HCT116 (cell line): ENCODE measurements around the gene ST8SIA2. TPM values are rescaled to one million over a fixed set of nuclear protein-coding genes. Genes with fewer than 3 reads are reported as not detected.

ENCODE experiments used
- ATAC-seq: fragments of 200-7000 bp; cut with Tn5 transposase; 2 replicates; pipeline ENCODE4 v1.9.1; 2020; ENCODE audit warnings: mild to moderate bottlenecking, moderate library complexity
- BruUV-seq: library from RNA; stranded (reverse); fragments of 400-500 nt; replicated peaks from 2 replicates; lab custom pipeline; 2021; lab: Mats Ljungman, UMichigan
- CTCF ChIA-PET: fragments of 300-600 bp; sonication (Branson Sonifier 250); formaldehyde crosslinking; loops from one replicate; lab custom pipeline; 2021; ENCODE audit warnings: antibody characterized with exemption; lab: Charles Lee
- POLR2A ChIA-PET: fragments of 300-600, 350-600 bp; sonication (Branson Sonifier 250); formaldehyde crosslinking; loops from one replicate; lab custom pipeline; 2021; ENCODE audit warnings: antibody characterized with exemption; lab: Charles Lee
- RAD21 ChIA-PET, 2 experiments: fragments of 300-600 bp; sonication (Branson Sonifier 250); formaldehyde crosslinking; loops; one replicate each; lab custom pipeline; 2023; ENCODE audit warnings: low total read pairs in 2 of 2; ENCODE audit not compliant: uncharacterized antibody in 2 of 2, unreplicated experiment in 2 of 2, low non-redundant PET in 1 of 2; lab: Charles Lee
- DNase-seq: peaks from one replicate; pipeline ENCODE4 v3.0.0-alpha.2; 2010; ENCODE audit warnings: low read depth, low spot score
- H2AFZ ChIP-seq: fragments of 200-600 bp; shearing (Covaris generic), sonication (generic); 2 replicates; pipeline ENCODE4 v1.6.1; 2017; ENCODE audit warnings: low read depth, mixed run types, mixed read lengths, antibody characterized with exemption, low read length; ENCODE audit not compliant: poor library complexity, severe bottlenecking
- H3K27ac ChIP-seq: 2 replicates; pipeline ENCODE4 v1.5.1; 2012; ENCODE audit warnings: low read depth, low read length
- H3K27me3 ChIP-seq: fragments of 200-600 bp; sonication (generic); 2 replicates; pipeline ENCODE4 v1.6.1; 2016; ENCODE audit warnings: mixed run types, low read length, mixed read lengths; ENCODE audit not compliant: insufficient read depth
- H3K36me3 ChIP-seq, 2 experiments: fragments of 200-500 bp in 1 of 2; fragments of 200-600 bp in 1 of 2; sonication (Bioruptor generic) in 1 of 2; sonication (generic) in 1 of 2; 2 replicates each; pipeline versions ENCODE4 v1.5.1 to v1.6.1; 2014 to 2016; ENCODE audit warnings: low read length in 2 of 2, inconsistent platforms in 1 of 2, mixed read lengths in 1 of 2, mixed run types in 1 of 2; ENCODE audit not compliant: insufficient read depth in 2 of 2, control insufficient read depth in 1 of 2
- H3K4me1 ChIP-seq, 2 experiments: fragments of 200-600 bp in 1 of 2; sonication (generic) in 1 of 2; 2 replicates each; pipeline versions ENCODE4 v1.5.1 to v1.6.1; 2012 to 2017; ENCODE audit warnings: low read length in 2 of 2, inconsistent platforms in 1 of 2, mild to moderate bottlenecking in 1 of 2, mixed read lengths in 1 of 2, mixed run types in 1 of 2, moderate library complexity in 1 of 2; ENCODE audit not compliant: insufficient read depth in 2 of 2, control insufficient read depth in 1 of 2
- H3K4me2 ChIP-seq: fragments of 200-600 bp; sonication (generic); 2 replicates; pipeline ENCODE4 v1.6.1; 2017; ENCODE audit warnings: mixed run types, low read length, mixed read lengths
- H3K4me3 ChIP-seq, 2 experiments: fragments of 200-600 bp in 1 of 2; sonication (generic) in 1 of 2; replicated peaks in 1 of 2; 2 replicates each; pipeline ENCODE4 v1.5.1; 2011 to 2016; ENCODE audit warnings: low read length in 2 of 2, control low read depth in 1 of 2, low read depth in 1 of 2, mild to moderate bottlenecking in 1 of 2, mixed read lengths in 1 of 2, mixed run types in 1 of 2
- H3K79me2 ChIP-seq: fragments of 200-600 bp; sonication (generic); 2 replicates; pipeline ENCODE4 v1.6.1; 2017; ENCODE audit warnings: mild to moderate bottlenecking, mixed run types, low read length, moderate library complexity, mixed read lengths; ENCODE audit not compliant: insufficient read depth
- H3K9ac ChIP-seq: fragments of 200-600 bp; sonication (generic); 2 replicates; pipeline ENCODE4 v1.6.1; 2016; ENCODE audit warnings: low read length, mixed read lengths
- H3K9me2 ChIP-seq: fragments of 200-600 bp; sonication (generic), shearing (Covaris generic); 2 replicates; pipeline ENCODE4 v1.6.1; 2017; ENCODE audit warnings: mixed run types, mild to moderate bottlenecking, moderate library complexity; ENCODE audit not compliant: insufficient read depth
- H3K9me3 ChIP-seq, 2 experiments: fragments of 200-500 bp in 1 of 2; fragments of 200-600 bp in 1 of 2; sonication (Bioruptor generic) in 1 of 2; sonication (generic) in 1 of 2; 2 replicates each; pipeline ENCODE4 v1.6.1; 2014 to 2017; ENCODE audit warnings: low read length in 2 of 2, mixed read lengths in 2 of 2, inconsistent platforms in 1 of 2, low read depth in 1 of 2, mild to moderate bottlenecking in 1 of 2, mixed run types in 1 of 2, moderate library complexity in 1 of 2; ENCODE audit not compliant: control insufficient read depth in 1 of 2, insufficient read depth in 1 of 2
- H4K20me1 ChIP-seq: fragments of 200-600 bp; sonication (generic), shearing (Covaris generic); 2 replicates; pipeline ENCODE4 v1.6.1; 2017; ENCODE audit warnings: mixed run types, mild to moderate bottlenecking, moderate library complexity; ENCODE audit not compliant: insufficient read depth
- EGR1 ChIP-seq: IDR thresholded peaks from 2 replicates; pipeline ENCODE4 v1.6.1; 2012; ENCODE audit warnings: low read depth
- EZH2phosphoT487 ChIP-seq: fragments of 200-600 bp; IDR thresholded peaks from 2 replicates; pipeline ENCODE4 v1.6.1; 2018; ENCODE audit warnings: antibody characterized with exemption, borderline replicate concordance
- POLR2AphosphoS5 ChIP-seq: IDR thresholded peaks from 2 replicates; pipeline ENCODE4 v1.6.1; 2011; ENCODE audit warnings: mild to moderate bottlenecking, low read depth, low read length, moderate library complexity
- ZBTB33 ChIP-seq: IDR thresholded peaks from 2 replicates; pipeline ENCODE4 v1.6.1; 2011; ENCODE audit warnings: mild to moderate bottlenecking, low read length, moderate library complexity; ENCODE audit not compliant: insufficient replicate concordance; ENCODE audit errors: extremely low read depth
- intact Hi-C: fragments of 100-400 bp; cut with micrococcal nuclease; formaldehyde crosslinking; loops from 2 replicates; pipeline ENCODE4 v1.10.0; 2022
- total RNA-seq: library from RNA; stranded (reverse); gene quantifications from one replicate; pipeline ENCODE4 v1.2.1, GENCODE V29; 2021; ENCODE audit not compliant: unreplicated experiment

ST8SIA2 gene
- total RNA-seq, 1 experiment from 2014 or later: not detected

DNA sequence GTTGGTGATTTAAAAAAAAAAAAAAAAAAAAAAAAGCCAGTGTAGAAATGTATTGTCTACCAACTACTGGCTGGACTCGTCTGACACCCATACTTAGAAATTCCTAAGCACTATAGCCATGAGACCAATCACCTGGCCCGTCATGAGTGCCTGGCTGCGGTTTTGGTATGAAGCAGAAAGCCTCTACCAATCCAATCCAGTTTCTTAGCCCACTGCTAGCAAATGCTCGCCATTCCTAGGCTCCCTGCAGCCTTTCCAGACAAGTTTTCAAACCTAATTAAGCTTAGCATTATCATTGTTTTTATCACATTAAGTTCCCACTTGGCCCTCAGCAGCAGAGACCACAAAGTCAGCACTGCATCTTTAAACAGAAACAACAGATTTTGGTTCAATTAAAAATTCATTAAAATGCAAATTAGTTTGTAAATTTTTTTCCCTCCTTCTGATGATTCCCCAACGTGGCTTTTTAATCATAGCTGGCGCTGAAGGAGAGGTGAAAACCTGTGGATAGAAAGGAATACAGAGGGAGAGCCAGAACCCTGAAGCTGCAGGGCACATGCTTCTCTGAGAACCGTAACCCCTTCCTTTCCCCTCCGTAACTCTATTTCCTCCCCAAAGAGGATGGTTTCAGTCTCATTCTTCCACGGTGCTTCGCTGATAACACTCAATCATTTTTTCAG lies 32.2 kb upstream of the ST8SIA2 start:
- ChIA-PET RAD21 (no interaction called here), CTCF (no interaction called here), POLR2A (no interaction called here)
- TF ChIP-seq EZH2phosphoT487 (no peak), POLR2AphosphoS5 (no peak)
- H3K27me3 ChIP-seq: peaks cover 48% of the 10 kb centered on the region
- H3K9me2 ChIP-seq: no peaks in the 10 kb centered on the region
- intact Hi-C loops: no loop called here
- H3K9ac ChIP-seq: no peak overlapping the region
- no peak for DNase-seq
- no TSS peak for BruUV-seq
- no peak for ATAC-seq
- no peaks in the 10 kb centered on the region for H3K79me2 ChIP-seq
- no peak overlapping the region for H3K4me2 ChIP-seq
- no peaks in the 10 kb centered on the region for H3K36me3 ChIP-seq
- H2AFZ ChIP-seq: no peak overlapping the region
- no peaks in the 10 kb centered on the region for H3K4me1 ChIP-seq
- no peak overlapping the region for H3K27ac ChIP-seq
- H3K9me3 ChIP-seq: no peaks in the 10 kb centered on the region
- no peak overlapping the region for H3K4me3 ChIP-seq
- H4K20me1 ChIP-seq: no peaks in the 10 kb centered on the region

GRCh38 chr15:92362001-92362350 lies 31.7 kb upstream of the ST8SIA2 start:
- Histone ChIP-seq H3K9ac (no peak overlapping the region), H3K27me3 (peaks cover 48% of the 10 kb centered on the region), H3K9me2 (no peaks in the 10 kb centered on the region), H3K4me1 (no peaks in the 10 kb centered on the region), H3K9me3 (no peaks in the 10 kb centered on the region), H3K36me3 (no peaks in the 10 kb centered on the region), H3K4me2 (no peak overlapping the region), H3K4me3 (no peak overlapping the region), H2AFZ (no peak overlapping the region), H3K79me2 (no peaks in the 10 kb centered on the region), H3K27ac (no peak overlapping the region), H4K20me1 (no peaks in the 10 kb centered on the region)
- no TSS peak for BruUV-seq
- no peak for TF ChIP-seq EGR1
- no peak for TF ChIP-seq ZBTB33
- CTCF ChIA-PET: interaction anchor here (0.6 kb wide), 1 partner anchor 16 kb away, joined by 3 read pairs; no protein-coding TSS in a partner anchor
- ATAC-seq (no peak), DNase-seq (no peak)
- POLR2A ChIA-PET: no interaction called here
- intact Hi-C loops: no loop called here
- RAD21 ChIA-PET: no interaction called here
